HL-60 (cell line): ENCODE measurements around the gene CDKN2B-AS1.

Experiments
- DNase-seq, 2 experiments: peaks; one replicate each; pipeline ENCODE4 v3.0.0-alpha.2; 2010 to 2020; ENCODE audit warnings: low read depth in 1 of 2, low spot score in 1 of 2
- H3K27ac ChIP-seq: fragments of 250-450 bp; sonication (Bioruptor Pico); replicated peaks from 2 replicates; pipeline ENCODE4 v1.5.1; 2020; ENCODE audit warnings: mild to moderate bottlenecking, moderate library complexity
- H3K27me3 ChIP-seq: fragments of 250-450 bp; sonication (Bioruptor Pico); 2 replicates; pipeline ENCODE4 v1.5.1; 2021; ENCODE audit warnings: mild to moderate bottlenecking, moderate library complexity; ENCODE audit not compliant: insufficient read depth, poor library complexity, severe bottlenecking
- H3K4me3 ChIP-seq: replicated peaks from 2 replicates; pipeline ENCODE4 v1.5.1; 2011; ENCODE audit warnings: mild to moderate bottlenecking, control low read depth, low read length; ENCODE audit not compliant: insufficient read depth
- GABPA ChIP-seq: IDR thresholded peaks from 2 replicates; pipeline ENCODE4 v1.6.1; 2012; ENCODE audit warnings: low read depth
- POLR2AphosphoS5 ChIP-seq: IDR thresholded peaks from 2 replicates; pipeline ENCODE4 v1.6.1; 2012; ENCODE audit warnings: low read depth
- SPI1 ChIP-seq: IDR thresholded peaks from 2 replicates; pipeline ENCODE4 v1.6.1; 2012; ENCODE audit warnings: low read depth, mild to moderate bottlenecking, borderline replicate concordance
- TF ChIP-seq, protein P1 (sequence below): IDR thresholded peaks from one replicate; pipeline ENCODE4 v1.5.1; 2011; ENCODE audit warnings: low read length, control low read depth, inconsistent platforms; ENCODE audit not compliant: insufficient read depth
- TF ChIP-seq, protein P2 (sequence below): IDR thresholded peaks from 2 replicates; pipeline ENCODE4 v1.6.1; 2012; ENCODE audit warnings: low read depth; ENCODE audit not compliant: insufficient replicate concordance

Gene CDKN2B-AS1

DNA sequence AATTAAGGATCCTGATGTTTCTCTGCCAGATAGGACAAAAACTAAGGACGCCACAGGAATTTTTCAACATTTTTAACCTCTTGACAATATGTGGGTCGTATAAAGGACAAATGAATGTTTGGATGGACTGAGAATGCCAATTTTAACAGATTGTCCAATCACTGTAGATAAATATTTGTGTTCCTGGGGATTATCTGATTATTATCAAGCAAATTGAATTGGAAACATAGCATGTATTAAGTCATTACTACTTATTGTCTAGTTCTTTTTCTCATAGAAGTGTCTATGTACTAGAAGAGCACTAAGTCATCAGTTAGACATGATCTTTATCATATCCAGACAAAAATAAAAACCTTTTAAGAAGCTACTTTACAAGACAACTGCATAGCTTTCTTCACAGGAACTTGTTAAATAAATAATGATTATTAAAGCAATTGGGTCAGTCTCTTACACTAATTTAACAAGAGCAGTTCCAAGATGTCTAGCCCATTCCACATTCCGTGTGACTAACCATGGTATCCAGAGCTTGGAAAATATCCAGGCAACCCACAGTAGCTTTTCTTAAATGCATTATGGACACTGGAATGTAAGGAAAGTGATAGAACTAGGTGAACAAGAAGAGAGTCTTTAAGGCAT lies 142.0 kb downstream of the CDKN2B-AS1 start:
- Histone ChIP-seq H3K4me3 (no peak overlapping the region), H3K27ac (no peak overlapping the region), H3K27me3 (no peaks in the 10 kb centered on the region)
- no peak for DNase-seq
- TF ChIP-seq POLR2AphosphoS5 (no peak), GABPA (no peak)
- TF ChIP-seq, protein P1, sequence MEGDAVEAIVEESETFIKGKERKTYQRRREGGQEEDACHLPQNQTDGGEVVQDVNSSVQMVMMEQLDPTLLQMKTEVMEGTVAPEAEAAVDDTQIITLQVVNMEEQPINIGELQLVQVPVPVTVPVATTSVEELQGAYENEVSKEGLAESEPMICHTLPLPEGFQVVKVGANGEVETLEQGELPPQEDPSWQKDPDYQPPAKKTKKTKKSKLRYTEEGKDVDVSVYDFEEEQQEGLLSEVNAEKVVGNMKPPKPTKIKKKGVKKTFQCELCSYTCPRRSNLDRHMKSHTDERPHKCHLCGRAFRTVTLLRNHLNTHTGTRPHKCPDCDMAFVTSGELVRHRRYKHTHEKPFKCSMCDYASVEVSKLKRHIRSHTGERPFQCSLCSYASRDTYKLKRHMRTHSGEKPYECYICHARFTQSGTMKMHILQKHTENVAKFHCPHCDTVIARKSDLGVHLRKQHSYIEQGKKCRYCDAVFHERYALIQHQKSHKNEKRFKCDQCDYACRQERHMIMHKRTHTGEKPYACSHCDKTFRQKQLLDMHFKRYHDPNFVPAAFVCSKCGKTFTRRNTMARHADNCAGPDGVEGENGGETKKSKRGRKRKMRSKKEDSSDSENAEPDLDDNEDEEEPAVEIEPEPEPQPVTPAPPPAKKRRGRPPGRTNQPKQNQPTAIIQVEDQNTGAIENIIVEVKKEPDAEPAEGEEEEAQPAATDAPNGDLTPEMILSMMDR, result no peak

DNA sequence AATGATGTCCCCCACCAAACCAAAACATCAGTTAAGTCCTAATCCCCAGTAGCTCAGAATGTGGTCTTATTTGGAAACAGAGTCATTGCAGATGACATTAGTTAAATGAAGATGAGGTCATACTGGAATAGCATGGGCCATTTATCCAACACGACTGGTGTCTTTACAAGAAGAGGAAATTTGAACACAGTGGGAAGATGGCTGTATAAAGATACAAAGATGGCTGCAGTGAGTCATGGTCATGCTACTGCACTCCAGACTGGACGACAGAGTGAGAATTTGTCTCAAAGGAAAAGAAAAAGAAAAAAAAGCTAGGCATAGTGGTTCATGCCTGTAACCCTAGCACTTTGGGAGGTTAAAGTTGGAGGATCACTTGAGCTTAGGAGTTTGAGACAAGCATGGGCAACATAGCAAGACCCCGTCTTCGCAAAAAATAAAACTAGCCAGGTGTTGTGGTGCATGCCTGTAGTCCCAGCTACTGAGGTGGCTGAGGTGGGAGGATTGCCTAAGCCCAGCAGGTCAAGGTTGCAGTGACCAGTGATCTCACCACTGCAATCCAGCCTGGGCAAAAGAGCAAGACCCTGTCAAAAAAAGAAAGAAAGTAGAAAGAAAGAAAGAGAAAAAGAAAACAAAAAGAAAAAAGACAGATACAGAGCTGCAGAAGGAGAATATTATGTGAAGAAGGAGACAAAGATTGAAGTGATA lies 144.5 kb downstream of the CDKN2B-AS1 start:
- H3K4me3 ChIP-seq, result no peak overlapping the region
- no peak for TF ChIP-seq SPI1
- TF ChIP-seq, protein P2, sequence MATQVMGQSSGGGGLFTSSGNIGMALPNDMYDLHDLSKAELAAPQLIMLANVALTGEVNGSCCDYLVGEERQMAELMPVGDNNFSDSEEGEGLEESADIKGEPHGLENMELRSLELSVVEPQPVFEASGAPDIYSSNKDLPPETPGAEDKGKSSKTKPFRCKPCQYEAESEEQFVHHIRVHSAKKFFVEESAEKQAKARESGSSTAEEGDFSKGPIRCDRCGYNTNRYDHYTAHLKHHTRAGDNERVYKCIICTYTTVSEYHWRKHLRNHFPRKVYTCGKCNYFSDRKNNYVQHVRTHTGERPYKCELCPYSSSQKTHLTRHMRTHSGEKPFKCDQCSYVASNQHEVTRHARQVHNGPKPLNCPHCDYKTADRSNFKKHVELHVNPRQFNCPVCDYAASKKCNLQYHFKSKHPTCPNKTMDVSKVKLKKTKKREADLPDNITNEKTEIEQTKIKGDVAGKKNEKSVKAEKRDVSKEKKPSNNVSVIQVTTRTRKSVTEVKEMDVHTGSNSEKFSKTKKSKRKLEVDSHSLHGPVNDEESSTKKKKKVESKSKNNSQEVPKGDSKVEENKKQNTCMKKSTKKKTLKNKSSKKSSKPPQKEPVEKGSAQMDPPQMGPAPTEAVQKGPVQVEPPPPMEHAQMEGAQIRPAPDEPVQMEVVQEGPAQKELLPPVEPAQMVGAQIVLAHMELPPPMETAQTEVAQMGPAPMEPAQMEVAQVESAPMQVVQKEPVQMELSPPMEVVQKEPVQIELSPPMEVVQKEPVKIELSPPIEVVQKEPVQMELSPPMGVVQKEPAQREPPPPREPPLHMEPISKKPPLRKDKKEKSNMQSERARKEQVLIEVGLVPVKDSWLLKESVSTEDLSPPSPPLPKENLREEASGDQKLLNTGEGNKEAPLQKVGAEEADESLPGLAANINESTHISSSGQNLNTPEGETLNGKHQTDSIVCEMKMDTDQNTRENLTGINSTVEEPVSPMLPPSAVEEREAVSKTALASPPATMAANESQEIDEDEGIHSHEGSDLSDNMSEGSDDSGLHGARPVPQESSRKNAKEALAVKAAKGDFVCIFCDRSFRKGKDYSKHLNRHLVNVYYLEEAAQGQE, result no peak
- no peak for TF ChIP-seq GABPA
- TF ChIP-seq POLR2AphosphoS5, result no peak
- TF ChIP-seq, protein P1, result no peak
- H3K27ac ChIP-seq, result no peak overlapping the region
- no peaks in the 10 kb centered on the region for H3K27me3 ChIP-seq
- DNase-seq, result no peak

DNA sequence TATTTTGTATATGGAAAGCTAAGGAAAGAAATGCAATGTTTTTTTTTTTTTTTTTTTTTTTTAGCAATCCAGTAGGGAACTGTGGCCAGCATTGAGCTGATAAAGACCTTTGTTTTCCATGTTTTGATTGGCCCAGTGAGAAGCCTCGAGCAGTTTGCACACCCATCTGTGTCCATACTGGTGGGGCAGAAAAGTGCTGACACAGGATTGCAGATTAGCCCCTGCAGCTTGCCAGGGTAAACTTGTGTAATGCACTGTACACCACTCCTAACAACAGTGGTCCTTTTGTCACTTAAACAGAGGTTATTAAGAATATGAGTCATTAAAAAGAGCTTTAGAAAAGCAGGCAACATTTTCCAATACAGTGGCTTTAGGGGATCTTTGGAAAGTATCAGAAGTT lies 147.3 kb downstream of the CDKN2B-AS1 start:
- Histone ChIP-seq H3K4me3 (no peak overlapping the region), H3K27ac (no peak overlapping the region), H3K27me3 (no peaks in the 10 kb centered on the region)
- DNase-seq, result no peak
- TF ChIP-seq GABPA (no peak), POLR2AphosphoS5 (no peak), SPI1 (no peak)
- TF ChIP-seq, protein P1, result no peak
- TF ChIP-seq, protein P2, result no peak

DNA sequence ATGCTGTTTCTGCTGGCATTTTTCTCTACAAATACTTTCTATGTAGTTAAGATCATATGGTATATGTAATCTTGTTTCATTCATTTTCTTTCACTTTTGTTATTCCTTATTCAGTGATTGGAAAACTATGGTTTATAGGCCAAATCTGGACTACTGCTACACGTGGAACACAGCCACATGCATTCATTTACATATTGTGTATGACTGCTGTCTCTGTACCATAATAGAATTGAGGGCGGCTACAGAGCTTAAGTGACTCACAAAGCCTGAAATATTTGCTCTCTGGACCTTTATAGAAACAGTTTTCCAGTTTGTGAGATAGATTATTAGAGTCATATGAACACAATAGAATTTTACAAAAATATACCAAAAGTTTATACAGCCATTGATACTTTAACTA lies 148.1 kb downstream of the CDKN2B-AS1 start:
- Histone ChIP-seq H3K27ac (no peak overlapping the region), H3K27me3 (no peaks in the 10 kb centered on the region), H3K4me3 (no peak overlapping the region)
- TF ChIP-seq GABPA (no peak), POLR2AphosphoS5 (no peak), SPI1 (no peak)
- TF ChIP-seq, protein P1, result no peak
- TF ChIP-seq, protein P2, result no peak
- no peak for DNase-seq
